Liver (tissue), 9 donors: ENCODE results near the gene NYAP1. TPM values are rescaled to one million over a fixed set of nuclear protein-coding genes. Genes with fewer than 3 reads are reported as not detected.

Experiments
- DNase-seq: peaks from one replicate; pipeline ENCODE4 v3.0.0-alpha.2; 2017; ENCODE audit warnings: low spot score
- H3K27ac ChIP-seq, 2 donors: one replicate each; pipeline ENCODE4 v1.7.0; 2013; ENCODE audit warnings: inconsistent platforms in 2 of 2, low read length in 2 of 2, control low read depth in 1 of 2, low read depth in 1 of 2, mild to moderate bottlenecking in 1 of 2
- H3K27me3 ChIP-seq, 4 donors: one replicate each; pipeline versions ENCODE4 v1.6.1 to v1.7.0; 2013; ENCODE audit warnings: low read length in 3 of 4, inconsistent platforms in 1 of 4, mild to moderate bottlenecking in 1 of 4, moderate library complexity in 1 of 4; ENCODE audit not compliant: control insufficient read depth in 4 of 4, insufficient read depth in 4 of 4
- H3K36me3 ChIP-seq, 4 donors: one replicate each; pipeline versions ENCODE4 v1.6.1 to v1.7.0; 2013; ENCODE audit warnings: low read length in 3 of 4, mild to moderate bottlenecking in 3 of 4, low read depth in 1 of 4, moderate library complexity in 1 of 4; ENCODE audit not compliant: control insufficient read depth in 4 of 4, insufficient read depth in 3 of 4
- H3K4me1 ChIP-seq, 4 donors: one replicate each; pipeline versions ENCODE4 v1.6.1 to v1.7.0; 2013; ENCODE audit warnings: low read length in 3 of 4, mild to moderate bottlenecking in 3 of 4, moderate library complexity in 1 of 4; ENCODE audit not compliant: control insufficient read depth in 4 of 4, insufficient read depth in 4 of 4
- H3K4me3 ChIP-seq, 3 donors: one replicate each; pipeline versions ENCODE4 v1.6.1 to v1.7.0; 2013; ENCODE audit warnings: low read length in 3 of 3, control low read depth in 1 of 3, low read depth in 1 of 3, mild to moderate bottlenecking in 1 of 3
- H3K9ac ChIP-seq, 2 donors: one replicate each; pipeline ENCODE4 v1.7.0; 2013; ENCODE audit warnings: low read length in 2 of 2, mild to moderate bottlenecking in 2 of 2, moderate library complexity in 2 of 2, control low read depth in 1 of 2, low read depth in 1 of 2
- H3K9me3 ChIP-seq, 4 donors: one replicate each; pipeline versions ENCODE4 v1.6.1 to v1.7.0; 2013; ENCODE audit warnings: low read length in 3 of 4; ENCODE audit not compliant: control insufficient read depth in 4 of 4
- CTCF ChIP-seq: fragments of 150-350 bp; IDR thresholded peaks from 2 replicates; pipeline ENCODE4 v1.5.1; 2017; ENCODE audit warnings: improper control_type of control experiment, low read depth, low read length; ENCODE audit not compliant: missing input control
- EGR1 ChIP-seq, 2 donors: IDR thresholded peaks; 2 replicates each; pipeline ENCODE4 v1.6.1; 2016 to 2018; ENCODE audit warnings: antibody characterized with exemption in 2 of 2, low read depth in 2 of 2
- FOXA1 ChIP-seq: IDR thresholded peaks from 2 replicates; pipeline ENCODE4 v1.6.1; 2016; ENCODE audit warnings: antibody characterized with exemption
- FOXA2 ChIP-seq: IDR thresholded peaks from 2 replicates; pipeline ENCODE4 v1.6.1; 2016; ENCODE audit warnings: antibody characterized with exemption
- GABPA ChIP-seq, 2 donors: IDR thresholded peaks in 1 of 2; conservative IDR thresholded peaks in 1 of 2; 2 replicates each; pipeline ENCODE4 v1.6.1; 2016; ENCODE audit warnings: antibody characterized with exemption in 2 of 2, mild to moderate bottlenecking in 1 of 2, moderate library complexity in 1 of 2
- HNF4A ChIP-seq, 2 donors: conservative IDR thresholded peaks; 2 replicates each; pipeline ENCODE4 v1.6.1; 2016; ENCODE audit warnings: antibody characterized with exemption in 2 of 2, mild to moderate bottlenecking in 2 of 2
- HNF4G ChIP-seq: IDR thresholded peaks from 2 replicates; pipeline ENCODE4 v1.6.1; 2016; ENCODE audit warnings: antibody characterized with exemption
- JUND ChIP-seq, 2 donors: IDR thresholded peaks; 2 replicates each; pipeline ENCODE4 v1.6.1; 2016; ENCODE audit warnings: antibody characterized with exemption in 2 of 2
- MAX ChIP-seq: IDR thresholded peaks from 2 replicates; pipeline ENCODE4 v1.6.1; 2016; ENCODE audit warnings: antibody characterized with exemption
- NR2F2 ChIP-seq: IDR thresholded peaks from 2 replicates; pipeline ENCODE4 v1.6.1; 2016; ENCODE audit warnings: antibody characterized with exemption
- RAD21 ChIP-seq, 2 donors: IDR thresholded peaks; 2 replicates each; pipeline ENCODE4 v1.6.1; 2016; ENCODE audit warnings: antibody characterized with exemption in 2 of 2, mild to moderate bottlenecking in 2 of 2
- REST ChIP-seq: IDR thresholded peaks from 2 replicates; pipeline ENCODE4 v1.6.1; 2016; ENCODE audit warnings: antibody characterized with exemption, mild to moderate bottlenecking
- RXRA ChIP-seq, 2 donors: IDR thresholded peaks; 2 replicates each; pipeline ENCODE4 v1.6.1; 2017 to 2018; ENCODE audit warnings: antibody characterized with exemption in 2 of 2, mild to moderate bottlenecking in 1 of 2
- SP1 ChIP-seq: IDR thresholded peaks from 2 replicates; pipeline ENCODE4 v1.6.1; 2018; ENCODE audit warnings: antibody characterized with exemption, mild to moderate bottlenecking
- TAF1 ChIP-seq: conservative IDR thresholded peaks from 2 replicates; pipeline ENCODE4 v1.6.1; 2016; ENCODE audit warnings: antibody characterized with exemption, mild to moderate bottlenecking
- YY1 ChIP-seq: IDR thresholded peaks from 2 replicates; pipeline ENCODE4 v1.6.1; 2016; ENCODE audit warnings: antibody characterized with exemption, mild to moderate bottlenecking
- WGBS: extraction: QIAGEN DNeasy Blood & Tissue Kit; methylation state at CpG from one replicate; pipeline ENCODE4 v1.1.7; 2013; 5-methylcytosine and 5-hydroxymethylcytosine counted together
- polyA plus RNA-seq, 2 donors: library from polyadenylated mRNA; stranded (reverse) in 1 of 2; unstranded in 1 of 2; fragments of 200-250 nt in 1 of 2; fragments of >200 nt in 1 of 2; fragmentation: Nextera tagmentation in 1 of 2; extraction: Ambion mirVana in 1 of 2; gene quantifications; one replicate each; pipeline versions ENCODE4 v1.2.1 to v1.2.3, GENCODE V29; 2013 to 2015
- total RNA-seq, 2 donors: library from RNA; depleted of rRNA; stranded (reverse); fragments of >200 nt; gene quantifications; one replicate each; pipeline ENCODE4 v1.2.3, GENCODE V29; 2014
- TF ChIP-seq, protein P1 (sequence below): IDR thresholded peaks from 2 replicates; pipeline ENCODE4 v1.6.1; 2016; ENCODE audit warnings: antibody characterized with exemption
- TF ChIP-seq, protein P2 (sequence below): IDR thresholded peaks from 2 replicates; pipeline ENCODE4 v1.6.1; 2016; ENCODE audit warnings: antibody characterized with exemption
- donor health status: healthy.
- donor health status: healthy.
- donor health status: healthy.
- donor health status: healthy.
- donor health status: healthy.

The NYAP1 gene
- total and polyA plus RNA-seq, 4 donors, result 0.08 to 0.29 (median 0.09) TPM; not detected in 1

- 93% methylated on average over 1 of the region's 1 CpG for WGBS
- Histone ChIP-seq H3K36me3 (no peaks in the 10 kb centered on the region), H3K4me1 (peaks cover 1 to 30% (median 13%) of the 10 kb centered on the region in 4 donors), H3K4me3 (no peak overlapping the region), H3K9ac (no peak overlapping the region), H3K9me3 (no peaks in the 10 kb centered on the region), H3K27ac (no peak overlapping the region), H3K27me3 (no peaks in the 10 kb centered on the region)
- no peak for TF ChIP-seq CTCF
- TF ChIP-seq MAX, result no peak
- no peak for TF ChIP-seq HNF4A (conservative IDR thresholded peaks at IDR 0.05)
- TF ChIP-seq HNF4G, result no peak
- TF ChIP-seq SP1, result no peak
- no peak for TF ChIP-seq REST
- no peak for TF ChIP-seq RAD21 (IDR thresholded peaks at IDR 0.05)
- TF ChIP-seq RXRA (IDR thresholded peaks at IDR 0.05), result no peak
- TF ChIP-seq JUND (IDR thresholded peaks at IDR 0.05), result no peak
- TF ChIP-seq TAF1, result no peak
- TF ChIP-seq YY1, result no peak
- no peak for TF ChIP-seq FOXA1
- no peak for TF ChIP-seq FOXA2
- TF ChIP-seq, protein P1, sequence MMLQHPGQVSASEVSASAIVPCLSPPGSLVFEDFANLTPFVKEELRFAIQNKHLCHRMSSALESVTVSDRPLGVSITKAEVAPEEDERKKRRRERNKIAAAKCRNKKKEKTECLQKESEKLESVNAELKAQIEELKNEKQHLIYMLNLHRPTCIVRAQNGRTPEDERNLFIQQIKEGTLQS, result no peak
- TF ChIP-seq NR2F2, result no peak
- TF ChIP-seq, protein P2, sequence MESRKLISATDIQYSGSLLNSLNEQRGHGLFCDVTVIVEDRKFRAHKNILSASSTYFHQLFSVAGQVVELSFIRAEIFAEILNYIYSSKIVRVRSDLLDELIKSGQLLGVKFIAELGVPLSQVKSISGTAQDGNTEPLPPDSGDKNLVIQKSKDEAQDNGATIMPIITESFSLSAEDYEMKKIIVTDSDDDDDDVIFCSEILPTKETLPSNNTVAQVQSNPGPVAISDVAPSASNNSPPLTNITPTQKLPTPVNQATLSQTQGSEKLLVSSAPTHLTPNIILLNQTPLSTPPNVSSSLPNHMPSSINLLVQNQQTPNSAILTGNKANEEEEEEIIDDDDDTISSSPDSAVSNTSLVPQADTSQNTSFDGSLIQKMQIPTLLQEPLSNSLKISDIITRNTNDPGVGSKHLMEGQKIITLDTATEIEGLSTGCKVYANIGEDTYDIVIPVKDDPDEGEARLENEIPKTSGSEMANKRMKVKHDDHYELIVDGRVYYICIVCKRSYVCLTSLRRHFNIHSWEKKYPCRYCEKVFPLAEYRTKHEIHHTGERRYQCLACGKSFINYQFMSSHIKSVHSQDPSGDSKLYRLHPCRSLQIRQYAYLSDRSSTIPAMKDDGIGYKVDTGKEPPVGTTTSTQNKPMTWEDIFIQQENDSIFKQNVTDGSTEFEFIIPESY, result no peak
- no peak for TF ChIP-seq GABPA (IDR thresholded peaks at IDR 0.05 in 1 of 2, conservative IDR thresholded peaks at IDR 0.05 in 1 of 2)
- TF ChIP-seq EGR1 (IDR thresholded peaks at IDR 0.05; ENCODE audit: low read depth in 2 of 2), result no peak
- no peak for DNase-seq
Observed at GRCh38 chr7:100481466-100481865, 2.3 kb upstream of the NYAP1 start.

DNA sequence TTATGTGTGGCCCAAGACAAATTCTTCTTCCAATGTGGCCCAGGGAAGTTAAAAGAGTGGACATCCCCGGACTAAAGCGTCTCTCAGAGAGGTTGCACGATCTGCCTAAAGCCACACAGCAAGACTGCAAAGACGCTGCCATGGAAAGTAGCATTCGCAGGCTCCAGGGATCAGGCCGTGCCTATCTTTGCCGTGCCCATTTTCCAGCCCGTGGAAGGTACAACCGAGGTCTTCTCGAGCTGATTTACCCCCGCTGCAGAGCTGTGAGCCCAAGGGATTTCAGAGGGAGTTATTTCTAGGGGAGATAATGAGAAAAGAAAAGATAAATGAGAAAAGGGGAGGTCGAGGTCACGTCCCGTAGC is 1.0 kb upstream of the NYAP1 start:
- WGBS, result 47% methylated on average over 14 of the region's 14 CpGs
- H3K9ac ChIP-seq, result no peak overlapping the region
- H3K4me1 ChIP-seq, result peaks cover 1 to 20% (median 7%) of the 10 kb centered on the region in 4 donors
- no peak for DNase-seq
- H3K36me3 ChIP-seq, result no peaks in the 10 kb centered on the region
- no peaks in the 10 kb centered on the region for H3K27me3 ChIP-seq
- no peak overlapping the region for H3K27ac ChIP-seq
- peak overlapping the region; percentile 37 to 61 (median 54) for H3K4me3 ChIP-seq
- H3K9me3 ChIP-seq, result no peaks in the 10 kb centered on the region
- TF ChIP-seq FOXA2, result no peak
- TF ChIP-seq HNF4G, result no peak
- no peak for TF ChIP-seq FOXA1
- TF ChIP-seq TAF1, result no peak
- TF ChIP-seq REST, result no peak
- TF ChIP-seq, protein P1, result no peak
- no peak for TF ChIP-seq RAD21 (IDR thresholded peaks at IDR 0.05)
- TF ChIP-seq JUND (IDR thresholded peaks at IDR 0.05), result no peak
- TF ChIP-seq, protein P2, result no peak
- TF ChIP-seq YY1, result no peak
- TF ChIP-seq GABPA (IDR thresholded peaks at IDR 0.05 in 1 of 2, conservative IDR thresholded peaks at IDR 0.05 in 1 of 2), result no peak
- no peak for TF ChIP-seq SP1
